HUES6 (cell line): ENCODE measurements around the gene NXPH4.
A peak's percentile ranks its signal among the peaks of the same experiment; 100 is the strongest.

Experiments used
- H3K27ac ChIP-seq: 2 replicates; pipeline ENCODE4 v1.7.0; 2013; ENCODE audit warnings: low read depth, mild to moderate bottlenecking, low read length, inconsistent platforms
- H3K27me3 ChIP-seq: 2 replicates; pipeline ENCODE4 v1.6.1; 2013; ENCODE audit warnings: low read length; ENCODE audit not compliant: control insufficient read depth, insufficient read depth
- H3K36me3 ChIP-seq: 2 replicates; pipeline ENCODE4 v1.6.1; 2013; ENCODE audit warnings: low read length; ENCODE audit not compliant: control insufficient read depth, insufficient read depth
- H3K4me1 ChIP-seq: 2 replicates; pipeline ENCODE4 v1.6.1; 2013; ENCODE audit warnings: low read length; ENCODE audit not compliant: control insufficient read depth, insufficient read depth
- H3K4me3 ChIP-seq: 2 replicates; pipeline ENCODE4 v1.5.1; 2013; ENCODE audit warnings: low read depth, low read length
- H3K9ac ChIP-seq: one replicate; pipeline ENCODE4 v1.6.1; 2013; ENCODE audit warnings: mild to moderate bottlenecking, low read length
- H3K9me3 ChIP-seq: 2 replicates; pipeline ENCODE4 v1.6.1; 2013; ENCODE audit warnings: low read depth, low read length; ENCODE audit not compliant: control insufficient read depth, insufficient read depth

Gene NXPH4

DNA sequence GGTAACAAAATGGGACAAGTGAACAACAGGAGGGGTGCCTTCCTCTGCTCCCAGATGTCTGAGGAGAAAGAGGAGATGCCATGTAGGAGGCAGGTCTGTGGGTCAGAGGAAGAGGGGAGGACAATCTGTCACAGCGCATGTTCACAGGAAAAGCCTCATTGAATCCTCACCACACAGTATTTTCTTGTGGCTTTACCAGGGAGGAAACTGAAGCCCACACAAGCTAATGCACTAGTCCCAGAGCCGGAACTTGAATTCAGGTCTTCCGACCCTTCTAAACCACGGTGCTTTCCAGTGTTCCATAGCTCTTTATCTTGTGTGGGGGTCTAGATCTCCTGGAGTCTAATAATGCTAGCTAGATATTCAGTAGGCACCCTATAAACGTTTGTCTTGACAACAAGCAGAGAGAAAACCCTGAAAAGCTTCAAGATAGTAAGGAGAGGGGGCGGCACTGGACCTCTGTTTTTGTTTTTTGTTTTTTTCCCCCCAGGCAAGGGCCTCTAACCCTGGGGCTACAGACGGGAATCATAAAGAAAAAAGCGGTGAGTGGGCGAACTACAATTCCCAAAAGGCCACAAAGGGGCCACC lies 12.5 kb downstream of the NXPH4 start:
- Histone ChIP-seq H3K9me3 (no peaks in the 10 kb centered on the region), H3K36me3 (peaks cover 36% of the 10 kb centered on the region), H3K4me1 (peaks cover 35% of the 10 kb centered on the region), H3K27ac (no peak overlapping the region), H3K9ac (peak overlapping the region; percentile 97), H3K27me3 (peaks cover 42% of the 10 kb centered on the region), H3K4me3 (peak overlapping the region; percentile 81)

DNA sequence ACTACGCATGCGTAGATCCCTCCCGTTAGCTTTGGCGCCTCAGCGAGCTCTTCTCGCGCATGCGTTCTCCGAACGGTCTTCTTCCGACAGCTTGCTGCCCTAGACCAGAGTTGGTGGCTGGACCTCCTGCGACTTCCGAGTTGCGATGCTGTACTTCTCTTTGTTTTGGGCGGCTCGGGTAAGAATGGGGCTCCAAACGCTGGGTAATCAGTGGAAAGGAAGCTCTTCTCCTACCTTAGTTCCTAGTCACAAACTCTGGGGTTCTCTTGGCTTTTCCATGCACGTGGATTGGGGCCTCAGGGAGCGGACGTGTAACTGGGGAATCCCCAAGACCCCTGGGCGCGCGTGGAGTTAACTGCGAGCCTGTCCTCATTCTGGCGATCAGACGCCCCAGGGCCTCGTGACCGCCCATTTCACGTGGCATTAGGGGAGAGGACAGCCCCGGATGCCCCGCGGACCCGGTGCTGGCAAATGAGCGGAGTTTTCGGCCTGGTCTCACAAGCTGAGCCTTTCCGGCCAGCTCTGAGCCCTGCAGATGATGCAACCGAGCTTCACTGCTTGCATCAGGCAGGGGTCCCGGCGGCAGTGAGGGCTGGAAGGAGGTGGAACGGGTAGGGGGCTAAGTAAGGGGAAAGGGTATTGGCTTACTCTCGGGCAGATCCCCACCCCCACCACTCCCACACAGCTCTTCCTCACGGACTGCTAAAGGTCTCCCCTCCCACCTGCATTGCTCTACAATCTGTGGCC lies 13.2 kb downstream of the NXPH4 start, which contains the start of gene SHMT2:
Gene SHMT2, plus strand, starts transcription at position 78 of the 747 bp plus-strand sequence. Its CDS starts 68 bp downstream, at position 146.
- Histone ChIP-seq H3K27ac (peak within 1 kb of the TSS; percentile 96), H3K27me3 (peaks cover 41% of the 10 kb centered on the region), H3K4me1 (peaks cover 35% of the 10 kb centered on the region), H3K36me3 (peaks cover 42% of the 10 kb centered on the region), H3K9me3 (no peaks in the 10 kb centered on the region), H3K4me3 (peak within 1 kb of the TSS; percentile 81), H3K9ac (peak within 1 kb of the TSS; percentile 97)

DNA sequence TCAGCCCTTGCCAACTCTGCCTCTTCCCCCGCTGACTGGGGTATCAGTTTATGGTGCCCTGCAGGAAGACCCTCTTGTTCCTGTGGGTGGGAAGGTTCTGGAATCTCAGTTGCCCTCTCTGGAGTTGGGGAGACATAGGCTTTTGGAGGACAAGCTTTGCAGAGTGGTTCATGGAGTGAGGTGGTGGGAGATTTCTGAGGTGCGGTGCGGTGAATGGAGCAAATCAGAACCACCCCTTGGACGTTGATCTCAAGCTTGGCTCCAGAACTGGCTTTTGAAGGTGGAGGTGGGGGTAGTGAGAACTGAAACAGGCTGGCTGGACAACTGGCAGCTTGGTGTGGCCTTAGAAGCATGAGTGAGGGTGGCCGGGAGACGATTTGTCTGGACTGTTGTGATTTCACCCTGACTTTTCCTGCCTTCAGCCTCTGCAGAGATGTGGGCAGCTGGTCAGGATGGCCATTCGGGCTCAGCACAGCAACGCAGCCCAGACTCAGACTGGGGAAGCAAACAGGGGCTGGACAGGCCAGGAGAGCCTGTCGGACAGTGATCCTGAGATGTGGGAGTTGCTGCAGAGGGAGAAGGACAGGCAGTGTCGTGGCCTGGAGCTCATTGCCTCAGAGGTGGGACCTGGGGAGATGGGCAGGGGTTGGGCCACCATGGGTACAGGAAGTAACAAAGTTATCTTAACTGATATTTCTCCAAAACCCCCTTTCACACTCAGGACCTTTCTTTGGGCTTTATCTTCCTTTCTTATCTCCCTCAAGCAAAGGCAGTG lies 14.0 kb downstream of the NXPH4 start:
- Histone ChIP-seq H3K4me1 (peaks cover 38% of the 10 kb centered on the region), H3K4me3 (peak overlapping the region; percentile 81), H3K27me3 (peaks cover 41% of the 10 kb centered on the region), H3K27ac (peak overlapping the region; percentile 96), H3K9me3 (no peaks in the 10 kb centered on the region), H3K9ac (peak overlapping the region; percentile 97), H3K36me3 (peaks cover 42% of the 10 kb centered on the region)

DNA sequence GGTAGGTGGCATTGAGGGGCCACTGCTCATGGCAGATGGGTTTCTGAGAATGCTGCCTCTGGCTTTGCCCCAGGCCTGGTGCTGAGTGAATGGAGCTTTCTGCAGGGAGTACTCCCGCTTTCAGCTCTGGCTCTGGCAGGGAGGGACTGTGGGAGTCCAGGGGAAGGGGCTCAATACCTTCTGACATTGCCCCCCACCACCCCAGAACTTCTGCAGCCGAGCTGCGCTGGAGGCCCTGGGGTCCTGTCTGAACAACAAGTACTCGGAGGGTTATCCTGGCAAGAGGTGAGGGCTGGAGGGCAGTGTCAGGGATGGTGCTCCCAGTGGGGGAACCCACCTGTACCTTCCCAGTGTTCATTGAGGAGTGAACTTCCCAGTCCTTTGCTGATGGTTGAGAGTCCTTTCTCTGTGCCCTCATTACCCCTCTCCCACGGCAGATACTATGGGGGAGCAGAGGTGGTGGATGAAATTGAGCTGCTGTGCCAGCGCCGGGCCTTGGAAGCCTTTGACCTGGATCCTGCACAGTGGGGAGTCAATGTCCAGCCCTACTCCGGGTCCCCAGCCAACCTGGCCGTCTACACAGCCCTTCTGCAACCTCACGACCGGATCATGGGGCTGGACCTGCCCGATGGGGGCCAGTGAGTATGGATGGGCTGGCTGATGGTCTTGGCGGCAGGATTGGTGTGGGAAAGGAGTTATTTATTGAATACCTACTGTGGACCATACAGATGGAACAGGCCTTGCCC lies 14.9 kb downstream of the NXPH4 start:
- Histone ChIP-seq H3K27me3 (peaks cover 41% of the 10 kb centered on the region), H3K36me3 (peaks cover 42% of the 10 kb centered on the region), H3K27ac (no peak overlapping the region), H3K4me3 (peak overlapping the region; percentile 81), H3K9ac (peak overlapping the region; percentile 97), H3K4me1 (peaks cover 37% of the 10 kb centered on the region), H3K9me3 (no peaks in the 10 kb centered on the region)

DNA sequence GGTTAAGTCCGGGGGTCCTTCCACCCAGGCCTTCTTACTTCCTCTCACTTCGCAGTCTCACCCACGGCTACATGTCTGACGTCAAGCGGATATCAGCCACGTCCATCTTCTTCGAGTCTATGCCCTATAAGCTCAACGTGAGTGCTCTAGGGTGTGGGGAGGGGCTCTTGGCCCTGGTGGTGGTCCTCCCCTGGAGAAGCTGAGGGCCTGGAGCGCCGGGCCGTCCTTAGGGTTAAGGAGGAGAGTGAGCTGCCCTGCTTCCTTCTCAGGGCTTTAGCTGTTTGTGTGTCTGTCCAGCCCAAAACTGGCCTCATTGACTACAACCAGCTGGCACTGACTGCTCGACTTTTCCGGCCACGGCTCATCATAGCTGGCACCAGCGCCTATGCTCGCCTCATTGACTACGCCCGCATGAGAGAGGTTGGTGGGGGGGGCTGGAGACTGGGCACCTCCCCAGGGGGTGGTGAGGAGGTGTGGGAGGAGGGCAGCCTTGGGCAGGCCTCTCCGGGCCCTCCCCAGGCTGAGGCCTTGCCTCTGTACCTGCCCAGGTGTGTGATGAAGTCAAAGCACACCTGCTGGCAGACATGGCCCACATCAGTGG lies 15.7 kb downstream of the NXPH4 start:
- Histone ChIP-seq H3K4me3 (no peak overlapping the region), H3K36me3 (peaks cover 42% of the 10 kb centered on the region), H3K9ac (no peak overlapping the region), H3K27ac (no peak overlapping the region), H3K9me3 (no peaks in the 10 kb centered on the region), H3K4me1 (peaks cover 38% of the 10 kb centered on the region), H3K27me3 (peaks cover 43% of the 10 kb centered on the region)

DNA sequence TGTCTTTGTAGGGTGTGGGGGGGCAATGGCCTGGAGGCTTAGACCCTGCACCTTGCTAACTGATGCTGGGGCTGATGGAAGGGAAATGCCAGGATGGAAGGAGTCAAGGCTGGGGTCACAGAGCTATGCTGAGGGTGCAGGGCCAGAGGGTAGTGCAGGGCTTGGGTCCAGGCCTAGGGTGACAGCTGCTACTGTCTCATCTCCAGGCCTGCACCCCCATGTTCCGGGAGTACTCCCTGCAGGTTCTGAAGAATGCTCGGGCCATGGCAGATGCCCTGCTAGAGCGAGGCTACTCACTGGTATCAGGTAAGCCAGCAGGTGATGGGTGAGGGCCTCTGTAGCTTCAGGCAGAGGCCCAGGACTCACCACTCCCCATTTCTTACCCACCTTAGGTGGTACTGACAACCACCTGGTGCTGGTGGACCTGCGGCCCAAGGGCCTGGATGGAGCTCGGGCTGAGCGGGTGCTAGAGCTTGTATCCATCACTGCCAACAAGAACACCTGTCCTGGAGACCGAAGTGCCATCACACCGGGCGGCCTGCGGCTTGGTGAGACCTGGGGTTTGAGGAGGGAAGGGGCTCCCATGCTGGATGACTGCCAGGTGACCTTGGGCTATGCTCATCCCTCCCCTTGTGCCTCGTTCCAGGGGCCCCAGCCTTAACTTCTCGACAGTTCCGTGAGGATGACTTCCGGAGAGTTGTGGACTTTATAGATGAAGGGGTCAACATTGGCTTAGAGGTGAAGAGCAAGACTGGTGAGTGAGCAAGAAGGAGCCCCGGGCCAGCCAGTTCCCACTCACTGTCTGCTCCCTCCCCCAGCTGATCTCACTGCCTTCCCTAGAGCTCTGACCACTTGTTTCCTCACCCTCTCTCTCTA lies 17.0 kb downstream of the NXPH4 start:
- Histone ChIP-seq H3K9me3 (no peaks in the 10 kb centered on the region), H3K36me3 (peaks cover 42% of the 10 kb centered on the region), H3K9ac (no peak overlapping the region), H3K4me3 (no peak overlapping the region), H3K27ac (no peak overlapping the region), H3K4me1 (peaks cover 40% of the 10 kb centered on the region), H3K27me3 (peaks cover 49% of the 10 kb centered on the region)

DNA sequence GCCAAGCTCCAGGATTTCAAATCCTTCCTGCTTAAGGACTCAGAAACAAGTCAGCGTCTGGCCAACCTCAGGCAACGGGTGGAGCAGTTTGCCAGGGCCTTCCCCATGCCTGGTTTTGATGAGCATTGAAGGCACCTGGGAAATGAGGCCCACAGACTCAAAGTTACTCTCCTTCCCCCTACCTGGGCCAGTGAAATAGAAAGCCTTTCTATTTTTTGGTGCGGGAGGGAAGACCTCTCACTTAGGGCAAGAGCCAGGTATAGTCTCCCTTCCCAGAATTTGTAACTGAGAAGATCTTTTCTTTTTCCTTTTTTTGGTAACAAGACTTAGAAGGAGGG lies 17.6 kb downstream of the NXPH4 start:
- Histone ChIP-seq H3K9ac (no peak overlapping the region), H3K4me3 (no peak overlapping the region), H3K4me1 (peaks cover 36% of the 10 kb centered on the region), H3K9me3 (no peaks in the 10 kb centered on the region), H3K36me3 (peaks cover 42% of the 10 kb centered on the region), H3K27me3 (peaks cover 51% of the 10 kb centered on the region), H3K27ac (no peak overlapping the region)

DNA sequence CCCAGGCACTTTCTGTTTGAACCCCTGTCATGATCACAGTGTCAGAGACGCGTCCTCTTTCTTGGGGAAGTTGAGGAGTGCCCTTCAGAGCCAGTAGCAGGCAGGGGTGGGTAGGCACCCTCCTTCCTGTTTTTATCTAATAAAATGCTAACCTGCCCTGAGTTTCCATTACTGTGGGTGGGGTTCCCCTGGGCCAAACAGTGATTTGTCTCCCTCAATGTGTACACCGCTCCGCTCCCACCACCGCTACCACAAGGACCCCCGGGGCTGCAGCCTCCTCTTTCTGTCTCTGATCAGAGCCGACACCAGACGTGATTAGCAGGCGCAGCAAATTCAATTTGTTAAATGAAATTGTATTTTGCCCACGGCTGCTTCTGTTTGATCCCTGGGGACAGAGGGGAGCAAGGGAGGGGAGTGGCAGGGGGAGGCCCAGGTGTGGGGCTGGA lies 18.0 kb downstream of the NXPH4 start:
- Histone ChIP-seq H3K4me1 (peaks cover 38% of the 10 kb centered on the region), H3K27me3 (peaks cover 55% of the 10 kb centered on the region)

DNA sequence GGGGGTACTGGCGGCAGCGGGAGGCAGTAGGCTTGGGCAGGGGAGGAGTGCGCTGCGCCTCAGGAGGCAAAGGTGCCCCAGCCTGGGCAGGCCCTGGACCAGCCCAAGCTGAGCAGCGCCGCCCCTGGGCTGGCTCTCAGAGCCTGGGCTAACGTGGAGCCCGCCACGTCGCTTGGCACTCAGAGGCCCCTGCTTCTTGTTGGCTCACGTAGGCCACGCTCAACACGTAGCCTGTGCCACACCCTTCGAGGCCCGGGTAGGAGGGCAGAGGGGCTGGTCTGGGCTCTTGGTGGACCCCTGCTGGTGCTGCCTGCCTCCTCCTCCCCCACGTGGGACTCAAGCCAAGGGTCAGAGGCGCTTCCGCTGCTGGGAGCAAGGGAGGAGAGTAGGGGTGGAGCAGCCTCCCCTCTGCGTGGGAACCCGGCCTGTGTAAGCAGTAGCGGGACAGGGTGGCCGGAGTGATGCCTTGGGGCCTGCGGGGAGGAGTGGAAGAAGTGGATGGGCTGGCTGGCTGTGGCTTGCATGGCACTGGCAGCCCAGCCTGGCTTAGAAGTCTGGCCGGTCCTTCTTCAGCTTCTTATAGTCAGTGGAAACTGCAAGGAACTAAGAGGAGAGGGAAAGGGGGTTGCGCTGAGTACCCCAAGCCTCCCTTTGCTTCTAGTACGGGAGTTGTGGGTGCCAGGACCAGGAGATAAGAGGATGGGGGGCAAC lies 18.6 kb downstream of the NXPH4 start:
- peaks cover 40% of the 10 kb centered on the region for H3K4me1 ChIP-seq
- H3K9ac ChIP-seq, result no peak overlapping the region
- peaks cover 61% of the 10 kb centered on the region for H3K27me3 ChIP-seq
- peaks cover 42% of the 10 kb centered on the region for H3K36me3 ChIP-seq
- H3K27ac ChIP-seq, result no peak overlapping the region
- no peak overlapping the region for H3K4me3 ChIP-seq
- H3K9me3 ChIP-seq, result no peaks in the 10 kb centered on the region

More for the DNA sequence above, 18.0 kb downstream of the NXPH4 start:
- peaks cover 42% of the 10 kb centered on the region for H3K36me3 ChIP-seq
- no peak overlapping the region for H3K9ac ChIP-seq
- H3K4me3 ChIP-seq, result no peak overlapping the region
- H3K27ac ChIP-seq, result no peak overlapping the region
- H3K9me3 ChIP-seq, result no peaks in the 10 kb centered on the region
